COLO829 (cell line): ENCODE data around the gene MSX2.

Source experiments
- DNase-seq: peaks from one replicate; pipeline ENCODE4 v3.0.0; 2012; ENCODE audit warnings: low spot score

The MSX2 gene

GRCh38 chr5:174773371-174773770, 49.0 kb downstream of the MSX2 start:
- no peak for DNase-seq

- no peak for DNase-seq
Observed at GRCh38 chr5:174775081-174775480, 50.7 kb downstream of the MSX2 start.

GRCh38 chr5:174777111-174777510, 52.7 kb downstream of the MSX2 start:
- no peak for DNase-seq

- no peak for DNase-seq
Observed at GRCh38 chr5:174777583-174777982, 53.2 kb downstream of the MSX2 start.
